Activated naive CD4-positive, alpha-beta T cell treated with anti-CD3 and anti-CD28 coated beads, Interleukin-2, amount 50 U/mL, for 24 hours (primary cell): Measurements from ENCODE around the gene PSMC6.

Source experiments
- H3K27ac Mint-ChIP-seq: one replicate; pipeline ENCODE4 v1.8.0; 2021; ENCODE audit warnings: mild to moderate bottlenecking, mixed read lengths
- H3K27me3 Mint-ChIP-seq: one replicate; pipeline ENCODE4 v1.8.0; 2021; ENCODE audit warnings: mixed read lengths
- H3K36me3 Mint-ChIP-seq: one replicate; pipeline ENCODE4 v1.8.0; 2021; ENCODE audit warnings: mixed read lengths
- H3K4me1 Mint-ChIP-seq: one replicate; pipeline ENCODE4 v1.8.0; 2021; ENCODE audit warnings: mixed read lengths
- H3K4me3 Mint-ChIP-seq: one replicate; pipeline ENCODE4 v1.8.0; 2021; ENCODE audit warnings: mild to moderate bottlenecking, mixed read lengths
- H3K9me3 Mint-ChIP-seq: one replicate; pipeline ENCODE4 v1.8.0; 2021; ENCODE audit warnings: mixed read lengths

PSMC6 gene

GRCh38 chr14:52706724-52707706 is at the start of gene PSMC6:
PSMC6 (plus strand) TSS chr14:52707200; CDS start chr14:52707220, 20 bp downstream.
- no peaks in the 10 kb centered on the region for H3K9me3 Mint-ChIP-seq
- peaks cover 49% of the 10 kb centered on the region for H3K4me1 Mint-ChIP-seq
- H3K27ac Mint-ChIP-seq: peak within 1 kb of the TSS; percentile 99
- peaks cover 22% of the 10 kb centered on the region for H3K36me3 Mint-ChIP-seq
- peak within 1 kb of the TSS; percentile 100 for H3K4me3 Mint-ChIP-seq
- no peaks in the 10 kb centered on the region for H3K27me3 Mint-ChIP-seq

DNA sequence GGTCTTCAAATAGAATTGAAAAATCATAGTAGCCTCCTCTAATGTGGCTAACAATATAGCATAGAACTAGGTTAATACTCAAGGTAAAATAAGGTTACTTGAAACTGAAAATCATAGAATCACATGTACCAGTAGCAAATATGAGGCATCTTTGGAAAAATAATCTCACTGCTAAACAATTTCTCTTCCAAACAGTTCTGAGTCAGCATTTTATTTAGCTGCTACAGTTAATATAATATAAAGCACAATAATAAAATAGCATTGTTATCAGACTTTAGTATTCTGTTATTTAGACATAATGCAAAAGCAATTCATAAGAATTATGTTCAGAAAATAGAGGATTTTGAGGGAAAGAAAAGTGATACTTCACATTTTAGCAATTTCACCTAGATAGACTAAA is 46.7 kb upstream of the PSMC6 start:
- Mint-ChIP-seq H3K9me3 (no peaks in the 10 kb centered on the region), H3K4me3 (no peak overlapping the region), H3K27me3 (no peaks in the 10 kb centered on the region), H3K36me3 (peaks cover 6% of the 10 kb centered on the region), H3K4me1 (peaks cover 3% of the 10 kb centered on the region), H3K27ac (no peak overlapping the region)

DNA sequence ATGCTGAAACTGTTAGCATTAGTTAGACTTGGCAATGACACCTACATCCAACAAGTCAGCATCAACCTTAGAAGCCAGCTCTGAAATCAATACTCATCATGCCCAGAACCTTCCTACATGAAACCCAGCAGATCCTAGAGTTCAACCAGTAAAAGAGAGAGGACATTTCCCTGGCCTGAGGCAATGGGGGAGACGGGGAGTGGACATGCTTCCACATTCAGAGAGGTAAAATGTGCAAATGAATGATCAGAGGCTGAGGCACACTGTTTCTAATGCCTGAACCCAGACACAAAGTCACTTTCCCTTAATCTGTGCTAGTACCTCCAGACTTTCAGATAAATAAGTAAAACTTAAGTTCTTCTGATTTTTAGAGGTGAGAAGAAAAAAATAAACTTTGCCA is 46.2 kb upstream of the PSMC6 start:
- H3K4me1 Mint-ChIP-seq: peaks cover 3% of the 10 kb centered on the region
- H3K27me3 Mint-ChIP-seq: no peaks in the 10 kb centered on the region
- H3K4me3 Mint-ChIP-seq: no peak overlapping the region
- H3K27ac Mint-ChIP-seq: no peak overlapping the region
- H3K36me3 Mint-ChIP-seq: peaks cover 10% of the 10 kb centered on the region
- no peaks in the 10 kb centered on the region for H3K9me3 Mint-ChIP-seq

DNA sequence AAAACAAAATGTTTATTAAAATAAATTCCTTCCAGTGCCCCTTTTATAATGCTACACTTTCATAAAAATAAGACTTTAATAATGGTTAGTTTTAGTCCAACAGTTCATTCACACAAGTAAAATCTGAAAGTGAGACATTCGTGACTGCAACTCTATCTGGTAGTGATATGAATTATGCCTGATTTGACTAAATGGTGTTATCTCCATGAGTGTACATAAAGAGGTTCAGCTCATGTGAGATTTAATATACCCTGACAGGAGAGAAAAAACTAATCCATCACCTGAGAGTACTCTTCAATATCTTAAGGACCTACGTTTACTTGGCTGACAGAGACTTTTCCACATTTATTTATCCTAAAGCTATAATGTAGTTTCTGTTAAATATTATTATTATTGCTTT is 45.7 kb upstream of the PSMC6 start:
- Mint-ChIP-seq H3K27me3 (no peaks in the 10 kb centered on the region), H3K27ac (peak overlapping the region; percentile 14), H3K9me3 (no peaks in the 10 kb centered on the region), H3K36me3 (peaks cover 8% of the 10 kb centered on the region), H3K4me3 (no peak overlapping the region), H3K4me1 (peaks cover 3% of the 10 kb centered on the region)

DNA sequence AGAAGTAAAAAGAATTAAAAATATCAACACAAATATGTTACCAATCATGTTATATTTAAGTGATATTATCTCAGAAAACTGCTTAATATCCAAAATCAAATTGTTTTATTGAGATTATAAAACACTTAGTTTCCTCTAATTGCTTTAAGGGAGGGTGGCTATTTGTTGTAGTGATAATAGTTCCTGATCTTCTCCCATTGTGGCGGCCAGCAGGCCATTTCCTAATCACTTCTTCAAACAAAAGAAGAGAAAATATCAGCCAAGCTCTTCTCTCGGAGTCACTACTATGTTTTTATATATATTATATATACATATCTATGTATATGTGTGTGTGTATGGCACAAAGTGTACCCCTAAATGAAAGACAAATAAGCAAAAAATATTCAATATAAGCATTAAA is 43.1 kb upstream of the PSMC6 start:
- Mint-ChIP-seq H3K36me3 (peaks cover 8% of the 10 kb centered on the region), H3K4me1 (peaks cover 3% of the 10 kb centered on the region), H3K27ac (no peak overlapping the region), H3K9me3 (no peaks in the 10 kb centered on the region), H3K27me3 (no peaks in the 10 kb centered on the region), H3K4me3 (no peak overlapping the region)

- Mint-ChIP-seq H3K27me3 (no peaks in the 10 kb centered on the region), H3K27ac (no peak overlapping the region), H3K4me3 (no peak overlapping the region), H3K36me3 (peaks cover 6% of the 10 kb centered on the region), H3K4me1 (peaks cover 13% of the 10 kb centered on the region), H3K9me3 (no peaks in the 10 kb centered on the region)
These were observed 28.4 kb upstream of the PSMC6 start for GRCh38 chr14:52678591-52678990.

DNA sequence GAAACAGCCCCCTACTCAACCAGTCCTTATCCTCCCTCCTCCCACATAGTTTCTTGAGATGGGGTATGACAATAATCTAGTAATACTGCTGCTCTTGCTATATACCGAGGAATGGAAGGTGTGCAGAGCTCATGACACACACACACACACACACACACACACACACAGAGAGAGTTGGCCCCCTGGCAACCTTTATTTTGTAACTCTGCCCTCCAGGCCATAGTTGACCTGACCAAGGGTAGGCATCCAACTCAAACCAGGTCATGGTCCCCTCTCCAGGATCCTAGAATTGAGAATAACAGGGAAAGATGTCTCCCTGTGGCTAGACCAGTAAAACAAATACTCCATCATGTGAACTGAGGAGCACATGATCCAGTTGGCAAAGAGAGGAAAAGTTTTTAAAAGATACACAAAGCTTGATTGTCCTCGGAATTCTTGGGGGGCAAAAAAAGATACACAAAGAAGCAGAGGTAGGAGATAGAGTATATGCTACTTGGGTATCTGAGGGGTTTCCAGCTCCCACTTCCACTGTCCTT is 22.9 kb upstream of the PSMC6 start:
- Mint-ChIP-seq H3K27me3 (no peaks in the 10 kb centered on the region), H3K9me3 (no peaks in the 10 kb centered on the region), H3K4me1 (peaks cover 64% of the 10 kb centered on the region), H3K27ac (peak overlapping the region; percentile 23), H3K4me3 (no peak overlapping the region), H3K36me3 (peaks cover 3% of the 10 kb centered on the region)

GRCh38 chr14:52686176-52686575 is 20.8 kb upstream of the PSMC6 start:
- Mint-ChIP-seq H3K4me1 (peaks cover 74% of the 10 kb centered on the region), H3K27ac (no peak overlapping the region), H3K36me3 (no peaks in the 10 kb centered on the region), H3K27me3 (no peaks in the 10 kb centered on the region), H3K4me3 (no peak overlapping the region), H3K9me3 (no peaks in the 10 kb centered on the region)

DNA sequence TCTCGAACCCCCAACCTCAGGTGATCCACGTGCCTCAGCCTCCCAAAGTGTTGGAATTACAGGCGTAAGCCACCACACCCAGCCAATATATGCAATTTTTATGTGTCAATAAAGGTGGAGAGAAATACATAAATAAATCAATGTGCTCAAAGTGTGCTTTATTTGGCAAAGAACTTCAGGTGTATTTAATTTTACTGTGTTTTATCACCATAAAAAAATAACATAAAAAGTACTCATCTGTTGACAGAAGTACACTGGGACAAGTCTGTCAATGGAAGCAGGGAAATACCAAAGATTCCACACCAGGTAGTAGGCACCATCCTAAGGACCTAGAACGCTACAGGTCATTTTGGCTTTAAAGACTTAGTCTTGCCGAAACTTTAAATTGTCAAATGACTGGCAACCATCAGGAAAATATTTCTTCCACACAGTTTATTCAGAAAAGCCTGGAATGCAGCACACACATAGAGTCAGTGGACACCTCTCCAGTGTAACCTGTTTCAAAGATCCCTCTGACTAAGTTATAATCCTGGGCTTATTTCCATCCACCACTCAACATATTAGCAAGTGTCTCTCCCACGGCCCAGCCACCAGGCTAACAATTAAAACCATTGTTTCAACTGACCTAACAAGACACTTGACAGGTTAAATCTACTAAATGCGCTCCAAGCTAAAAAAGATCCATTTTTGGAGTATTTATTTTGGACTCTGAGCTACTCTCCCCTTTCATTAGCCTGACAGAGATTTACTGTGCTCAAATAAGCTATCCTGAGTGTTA is 15.8 kb upstream of the PSMC6 start:
- Mint-ChIP-seq H3K27me3 (no peaks in the 10 kb centered on the region), H3K27ac (no peak overlapping the region), H3K4me3 (peak overlapping the region; percentile 37), H3K4me1 (peaks cover 80% of the 10 kb centered on the region), H3K36me3 (peaks cover 4% of the 10 kb centered on the region), H3K9me3 (no peaks in the 10 kb centered on the region)

DNA sequence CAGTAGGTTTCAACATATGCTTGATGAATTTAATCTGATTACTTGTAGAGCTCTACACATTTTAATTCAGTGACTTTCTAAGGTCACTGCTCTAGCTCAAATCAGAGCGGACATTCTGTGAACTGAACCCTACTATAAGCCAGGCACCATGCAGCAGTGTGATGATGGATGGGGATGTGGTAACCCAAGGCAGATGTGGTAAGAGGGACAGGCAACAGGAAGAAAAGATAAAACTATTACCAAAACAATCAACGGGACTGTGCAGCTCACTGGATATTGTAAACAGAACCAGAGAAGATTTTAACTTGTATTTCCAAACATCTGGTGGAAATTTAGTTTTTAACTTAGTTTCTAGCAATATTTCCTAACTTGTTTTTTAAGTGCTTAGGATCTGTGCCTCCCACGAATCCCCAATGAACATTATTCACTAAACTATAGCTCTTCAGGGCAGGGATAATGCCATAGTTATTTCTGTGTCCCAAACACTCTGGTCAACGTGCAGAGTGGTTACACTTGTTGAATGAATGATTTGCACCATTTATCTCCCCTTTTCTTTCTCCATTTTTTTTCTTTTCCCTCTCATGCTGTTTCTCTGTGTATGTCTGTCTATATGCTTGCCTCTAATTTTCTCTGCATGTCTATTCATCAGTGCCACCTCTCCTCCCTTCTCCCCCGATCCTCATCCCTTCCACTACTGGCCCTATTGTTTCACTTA is 14.6 kb upstream of the PSMC6 start:
- peaks cover 4% of the 10 kb centered on the region for H3K36me3 Mint-ChIP-seq
- H3K4me3 Mint-ChIP-seq: peak overlapping the region; percentile 31
- peak overlapping the region; percentile 0 for H3K27ac Mint-ChIP-seq
- peaks cover 68% of the 10 kb centered on the region for H3K4me1 Mint-ChIP-seq
- no peaks in the 10 kb centered on the region for H3K27me3 Mint-ChIP-seq
- no peaks in the 10 kb centered on the region for H3K9me3 Mint-ChIP-seq

GRCh38 chr14:52693036-52693435 is 14.0 kb upstream of the PSMC6 start:
- Mint-ChIP-seq H3K27ac (no peak overlapping the region), H3K4me3 (peak overlapping the region; percentile 83), H3K27me3 (no peaks in the 10 kb centered on the region), H3K36me3 (peaks cover 4% of the 10 kb centered on the region), H3K4me1 (peaks cover 62% of the 10 kb centered on the region), H3K9me3 (no peaks in the 10 kb centered on the region)

GRCh38 chr14:52693532-52693931 is 13.5 kb upstream of the PSMC6 start:
- Mint-ChIP-seq H3K9me3 (no peaks in the 10 kb centered on the region), H3K4me3 (peak overlapping the region; percentile 83), H3K27ac (no peak overlapping the region), H3K36me3 (peaks cover 4% of the 10 kb centered on the region), H3K27me3 (no peaks in the 10 kb centered on the region), H3K4me1 (peaks cover 57% of the 10 kb centered on the region)

DNA sequence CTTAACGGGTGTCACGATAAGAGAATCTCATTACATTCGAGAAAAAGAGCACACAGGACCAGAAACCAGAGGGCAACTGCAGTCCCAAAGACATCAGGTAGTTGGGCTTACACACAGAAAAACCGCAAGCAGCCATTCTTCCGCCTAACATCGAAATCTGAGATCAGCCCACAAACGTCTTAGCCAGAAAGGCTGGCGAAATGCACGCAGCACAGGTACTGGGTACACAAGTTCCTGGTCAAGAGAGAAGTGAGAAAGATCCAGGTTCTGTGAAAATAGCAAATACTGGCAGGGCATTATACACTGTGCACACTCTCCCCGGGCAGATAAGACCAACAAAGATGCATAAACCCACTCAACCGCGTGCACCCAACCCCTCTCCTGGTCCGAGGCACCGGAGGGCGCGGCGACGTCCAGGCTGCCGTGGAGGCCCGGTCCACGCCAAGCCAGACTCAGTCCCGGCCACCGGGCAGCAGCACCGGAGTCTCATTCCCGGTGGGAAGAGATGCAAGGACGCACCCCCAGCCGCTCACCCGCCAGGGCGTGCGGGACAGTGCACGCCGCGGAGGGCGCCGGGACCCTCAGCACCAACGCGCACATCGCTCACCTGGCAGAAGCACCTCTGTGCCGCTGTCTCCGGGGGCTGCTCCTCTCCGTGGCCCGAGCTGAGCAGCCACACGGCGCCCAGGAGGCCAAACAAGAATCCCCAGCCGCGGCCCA is 12.1 kb upstream of the PSMC6 start:
- no peaks in the 10 kb centered on the region for H3K9me3 Mint-ChIP-seq
- H3K27me3 Mint-ChIP-seq: no peaks in the 10 kb centered on the region
- peaks cover 43% of the 10 kb centered on the region for H3K4me1 Mint-ChIP-seq
- peaks cover 4% of the 10 kb centered on the region for H3K36me3 Mint-ChIP-seq
- peak overlapping the region; percentile 98 for H3K27ac Mint-ChIP-seq
- H3K4me3 Mint-ChIP-seq: peak overlapping the region; percentile 97

- Mint-ChIP-seq H3K4me3 (peak within 1 kb of the TSS; percentile 97), H3K27ac (peak within 1 kb of the TSS; percentile 98), H3K27me3 (no peaks in the 10 kb centered on the region), H3K36me3 (peaks cover 4% of the 10 kb centered on the region), H3K9me3 (no peaks in the 10 kb centered on the region), H3K4me1 (peaks cover 38% of the 10 kb centered on the region)
These were observed 11.4 kb upstream of the PSMC6 start, which contains the start of gene ERO1A for GRCh38 chr14:52695481-52696091. ERO1A (minus strand) TSS chr14:52695558; CDS start chr14:52695481, 77 bp downstream.
